Measurements from ENCODE around the gene ALG8.

DNA sequence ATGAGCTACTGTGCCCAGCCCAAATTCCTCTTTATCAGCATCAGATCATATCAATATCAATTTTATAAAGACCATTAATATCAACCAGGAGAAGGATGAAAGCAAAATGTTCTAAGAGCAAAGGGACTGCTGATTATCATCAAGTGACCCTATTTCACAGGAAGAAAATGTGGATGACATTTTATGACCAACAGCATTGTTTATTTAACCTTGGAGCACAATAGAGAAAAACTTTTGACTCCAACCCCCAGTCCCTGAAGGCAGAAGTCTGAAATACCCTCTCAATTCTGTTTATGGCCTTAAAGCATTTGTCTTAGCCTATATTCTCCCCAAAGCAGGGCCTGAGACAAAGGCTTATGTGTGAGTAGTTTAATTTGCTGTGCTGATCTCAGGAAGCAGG is 11.3 kb upstream of the ALG8 start:
- TF ChIP-seq, protein P1, sequence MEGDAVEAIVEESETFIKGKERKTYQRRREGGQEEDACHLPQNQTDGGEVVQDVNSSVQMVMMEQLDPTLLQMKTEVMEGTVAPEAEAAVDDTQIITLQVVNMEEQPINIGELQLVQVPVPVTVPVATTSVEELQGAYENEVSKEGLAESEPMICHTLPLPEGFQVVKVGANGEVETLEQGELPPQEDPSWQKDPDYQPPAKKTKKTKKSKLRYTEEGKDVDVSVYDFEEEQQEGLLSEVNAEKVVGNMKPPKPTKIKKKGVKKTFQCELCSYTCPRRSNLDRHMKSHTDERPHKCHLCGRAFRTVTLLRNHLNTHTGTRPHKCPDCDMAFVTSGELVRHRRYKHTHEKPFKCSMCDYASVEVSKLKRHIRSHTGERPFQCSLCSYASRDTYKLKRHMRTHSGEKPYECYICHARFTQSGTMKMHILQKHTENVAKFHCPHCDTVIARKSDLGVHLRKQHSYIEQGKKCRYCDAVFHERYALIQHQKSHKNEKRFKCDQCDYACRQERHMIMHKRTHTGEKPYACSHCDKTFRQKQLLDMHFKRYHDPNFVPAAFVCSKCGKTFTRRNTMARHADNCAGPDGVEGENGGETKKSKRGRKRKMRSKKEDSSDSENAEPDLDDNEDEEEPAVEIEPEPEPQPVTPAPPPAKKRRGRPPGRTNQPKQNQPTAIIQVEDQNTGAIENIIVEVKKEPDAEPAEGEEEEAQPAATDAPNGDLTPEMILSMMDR (IDR thresholded peaks at IDR 0.05; ENCODE audit: poor library complexity, severe bottlenecking) = no peak
- TF ChIP-seq EZH2 (IDR thresholded peaks at IDR 0.05; ENCODE audit: borderline replicate concordance, insufficient read depth, low read length, poor library complexity, severe bottlenecking) (no peak), EP300 (conservative IDR thresholded peaks at IDR 0.05; ENCODE audit: poor library complexity, severe bottlenecking) (no peak), SMC3 (conservative IDR thresholded peaks at IDR 0.05; ENCODE audit: poor library complexity) (no peak), POLR2AphosphoS5 (IDR thresholded peaks at IDR 0.05) (no peak)
- TF ChIP-seq, protein P2, sequence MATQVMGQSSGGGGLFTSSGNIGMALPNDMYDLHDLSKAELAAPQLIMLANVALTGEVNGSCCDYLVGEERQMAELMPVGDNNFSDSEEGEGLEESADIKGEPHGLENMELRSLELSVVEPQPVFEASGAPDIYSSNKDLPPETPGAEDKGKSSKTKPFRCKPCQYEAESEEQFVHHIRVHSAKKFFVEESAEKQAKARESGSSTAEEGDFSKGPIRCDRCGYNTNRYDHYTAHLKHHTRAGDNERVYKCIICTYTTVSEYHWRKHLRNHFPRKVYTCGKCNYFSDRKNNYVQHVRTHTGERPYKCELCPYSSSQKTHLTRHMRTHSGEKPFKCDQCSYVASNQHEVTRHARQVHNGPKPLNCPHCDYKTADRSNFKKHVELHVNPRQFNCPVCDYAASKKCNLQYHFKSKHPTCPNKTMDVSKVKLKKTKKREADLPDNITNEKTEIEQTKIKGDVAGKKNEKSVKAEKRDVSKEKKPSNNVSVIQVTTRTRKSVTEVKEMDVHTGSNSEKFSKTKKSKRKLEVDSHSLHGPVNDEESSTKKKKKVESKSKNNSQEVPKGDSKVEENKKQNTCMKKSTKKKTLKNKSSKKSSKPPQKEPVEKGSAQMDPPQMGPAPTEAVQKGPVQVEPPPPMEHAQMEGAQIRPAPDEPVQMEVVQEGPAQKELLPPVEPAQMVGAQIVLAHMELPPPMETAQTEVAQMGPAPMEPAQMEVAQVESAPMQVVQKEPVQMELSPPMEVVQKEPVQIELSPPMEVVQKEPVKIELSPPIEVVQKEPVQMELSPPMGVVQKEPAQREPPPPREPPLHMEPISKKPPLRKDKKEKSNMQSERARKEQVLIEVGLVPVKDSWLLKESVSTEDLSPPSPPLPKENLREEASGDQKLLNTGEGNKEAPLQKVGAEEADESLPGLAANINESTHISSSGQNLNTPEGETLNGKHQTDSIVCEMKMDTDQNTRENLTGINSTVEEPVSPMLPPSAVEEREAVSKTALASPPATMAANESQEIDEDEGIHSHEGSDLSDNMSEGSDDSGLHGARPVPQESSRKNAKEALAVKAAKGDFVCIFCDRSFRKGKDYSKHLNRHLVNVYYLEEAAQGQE (IDR thresholded peaks at IDR 0.05; ENCODE audit: borderline replicate concordance) = no peak
